ENCODE results near the gene AGGF1. TPM values are rescaled to one million over a fixed set of nuclear protein-coding genes. Genes with fewer than 3 reads are reported as not detected.

The AGGF1 gene
- total RNA-seq, 1 experiment from 2014 or later: 23.2 TPM

Other genes starting within 250 kb of the AGGF1 start
- 37.3 to 38.9 TPM (median 37.5 TPM) in 3 replicates for gene F2RL1, start 211.4 kb upstream of the AGGF1 start, total RNA-seq (2021)
- gene S100Z, start 180.4 kb upstream of the AGGF1 start, total RNA-seq (2021): not detected in 3 replicates
- not detected in 3 replicates for gene CRHBP, start 77.4 kb upstream of the AGGF1 start, total RNA-seq (2021)
- 3.6 to 7.0 TPM (median 5.7 TPM) in 3 replicates for gene ZBED3, start 56.9 kb downstream of the AGGF1 start, total RNA-seq (2021)
- 0.31 to 0.62 TPM (median 0.53 TPM) in 3 replicates for gene PDE8B, start 180.3 kb downstream of the AGGF1 start, total RNA-seq (2021)